ENCODE data around the gene RAB3GAP1. TPM values are rescaled to one million over a fixed set of nuclear protein-coding genes. Genes with fewer than 3 reads are reported as not detected.

RAB3GAP1 gene
- total and polyA plus RNA-seq, 12 donors: 12.9 to 48.5 (median 33.8) TPM

DNA sequence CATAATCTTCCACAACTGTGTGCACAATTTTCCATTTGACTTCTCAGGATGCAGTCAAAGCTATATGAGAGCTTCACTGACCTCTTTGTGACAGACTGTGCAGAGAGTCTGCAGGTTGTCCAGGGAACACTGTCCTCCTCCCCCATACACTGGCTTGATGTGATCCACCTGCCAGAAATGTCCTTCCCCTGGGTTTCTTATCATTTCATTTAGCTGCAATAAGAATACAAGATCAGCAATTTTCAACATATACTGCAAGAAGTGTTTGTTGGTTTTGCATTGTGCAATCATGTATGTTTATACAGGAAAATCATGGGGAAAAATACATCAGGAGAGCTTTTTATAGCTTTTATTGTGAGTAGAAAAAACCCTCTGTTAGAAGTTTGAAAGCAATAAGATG, 150.7 kb downstream of the RAB3GAP1 start:
- H3K9me3 ChIP-seq (replicated peaks in 1 of 3): no peaks in the 10 kb centered on the region
- TF ChIP-seq POLR2A (IDR thresholded peaks at IDR 0.05): no peak
- TF ChIP-seq, protein P1, sequence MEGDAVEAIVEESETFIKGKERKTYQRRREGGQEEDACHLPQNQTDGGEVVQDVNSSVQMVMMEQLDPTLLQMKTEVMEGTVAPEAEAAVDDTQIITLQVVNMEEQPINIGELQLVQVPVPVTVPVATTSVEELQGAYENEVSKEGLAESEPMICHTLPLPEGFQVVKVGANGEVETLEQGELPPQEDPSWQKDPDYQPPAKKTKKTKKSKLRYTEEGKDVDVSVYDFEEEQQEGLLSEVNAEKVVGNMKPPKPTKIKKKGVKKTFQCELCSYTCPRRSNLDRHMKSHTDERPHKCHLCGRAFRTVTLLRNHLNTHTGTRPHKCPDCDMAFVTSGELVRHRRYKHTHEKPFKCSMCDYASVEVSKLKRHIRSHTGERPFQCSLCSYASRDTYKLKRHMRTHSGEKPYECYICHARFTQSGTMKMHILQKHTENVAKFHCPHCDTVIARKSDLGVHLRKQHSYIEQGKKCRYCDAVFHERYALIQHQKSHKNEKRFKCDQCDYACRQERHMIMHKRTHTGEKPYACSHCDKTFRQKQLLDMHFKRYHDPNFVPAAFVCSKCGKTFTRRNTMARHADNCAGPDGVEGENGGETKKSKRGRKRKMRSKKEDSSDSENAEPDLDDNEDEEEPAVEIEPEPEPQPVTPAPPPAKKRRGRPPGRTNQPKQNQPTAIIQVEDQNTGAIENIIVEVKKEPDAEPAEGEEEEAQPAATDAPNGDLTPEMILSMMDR (IDR thresholded peaks at IDR 0.05): no peak
- H3K4me3 ChIP-seq: no peak overlapping the region
- H3K27me3 ChIP-seq: no peaks in the 10 kb centered on the region
- DNase-seq: no peak
- intact Hi-C loops (cut with DNase I): no loop called here
- H3K36me3 ChIP-seq (replicated peaks in 1 of 2): no peaks in the 10 kb centered on the region
- no peaks in the 10 kb centered on the region for H3K4me1 ChIP-seq (replicated peaks in 1 of 2)
- no peak overlapping the region for H3K27ac ChIP-seq

DNA sequence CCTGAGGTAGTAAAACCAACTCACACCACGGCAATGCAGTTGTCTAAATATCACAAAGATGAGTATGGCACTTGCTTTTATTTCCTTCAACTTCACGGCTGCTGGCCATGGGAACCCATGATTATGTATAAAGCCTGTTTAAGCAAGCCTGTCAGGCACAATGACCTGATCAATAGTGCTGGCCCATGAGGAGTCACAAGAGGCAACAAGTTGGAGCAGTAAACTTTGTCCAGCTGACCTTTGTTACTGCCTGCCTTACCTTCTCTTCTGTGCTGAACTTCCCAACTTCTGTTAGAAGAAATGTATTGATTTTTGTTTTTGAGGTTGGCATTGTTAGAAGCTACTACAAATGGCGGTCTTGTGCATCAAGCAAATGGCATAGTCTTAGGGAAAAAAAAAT, 151.9 kb downstream of the RAB3GAP1 start:
- no peak for DNase-seq
- Histone ChIP-seq H3K4me3 (no peak overlapping the region), H3K9me3 (replicated peaks in 1 of 3) (no peaks in the 10 kb centered on the region), H3K27ac (no peak overlapping the region), H3K27me3 (no peaks in the 10 kb centered on the region), H3K4me1 (replicated peaks in 1 of 2) (no peaks in the 10 kb centered on the region), H3K36me3 (replicated peaks in 1 of 2) (no peaks in the 10 kb centered on the region)
- intact Hi-C loops (cut with DNase I): no loop called here
- TF ChIP-seq POLR2A (IDR thresholded peaks at IDR 0.05): no peak
- TF ChIP-seq, protein P1 (IDR thresholded peaks at IDR 0.05): no peak
- WGBS, 4 donors: 93 to 98% (median 97%) methylated on average over 3 of the region's 3 CpGs

DNA sequence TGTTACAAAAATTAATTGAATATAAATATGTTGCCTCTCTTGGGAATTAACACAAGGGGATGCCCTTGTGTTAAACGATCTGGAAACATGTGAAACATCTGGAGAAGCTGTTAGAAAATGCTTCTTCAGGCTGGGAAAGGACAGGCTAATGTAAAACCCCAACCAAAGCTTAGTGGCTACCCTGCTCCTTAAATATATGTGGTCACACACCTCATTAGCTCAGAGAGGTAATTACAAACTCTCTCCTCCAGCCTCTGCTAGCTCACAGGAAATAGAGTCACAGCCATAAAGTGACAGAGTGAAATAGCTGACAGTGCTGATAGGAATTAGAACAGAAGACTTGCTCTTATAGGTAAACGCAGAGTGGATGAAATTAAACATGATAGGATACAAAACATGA, 155.9 kb downstream of the RAB3GAP1 start:
- no peaks in the 10 kb centered on the region for H3K9me3 ChIP-seq (replicated peaks in 1 of 3)
- 61 to 72% (median 67%) methylated on average over 2 of the region's 2 CpGs for WGBS, 4 donors

DNA sequence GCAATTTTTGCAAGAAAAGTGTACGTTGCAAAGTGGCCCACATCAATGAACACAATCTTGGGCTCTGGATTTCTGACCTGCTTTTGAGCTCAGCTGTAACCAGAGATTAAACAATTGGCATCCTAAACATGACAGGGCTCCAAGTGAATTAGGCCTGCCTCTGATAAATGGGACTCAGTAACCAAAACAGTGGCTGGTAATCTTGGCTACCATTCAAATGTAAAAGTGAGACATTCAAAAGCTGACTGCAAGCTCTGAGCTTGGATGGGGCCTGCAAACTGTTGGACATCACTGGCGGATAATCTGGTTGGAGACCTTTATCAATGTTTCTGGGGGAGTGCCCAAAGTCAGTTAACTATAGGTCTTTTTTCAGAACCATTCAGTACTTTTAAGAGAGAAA, 160.7 kb downstream of the RAB3GAP1 start:
- WGBS, 4 donors: 81 to 94% (median 89%) methylated on average over 2 of the region's 2 CpGs
- no peak overlapping the region for H3K4me3 ChIP-seq
- no peak for TF ChIP-seq POLR2A (IDR thresholded peaks at IDR 0.05)
- TF ChIP-seq, protein P1 (IDR thresholded peaks at IDR 0.05): no peak
- H3K27me3 ChIP-seq: no peaks in the 10 kb centered on the region
- intact Hi-C loops (cut with DNase I): no loop called here
- H3K9me3 ChIP-seq (replicated peaks in 1 of 3): no peaks in the 10 kb centered on the region
- no peaks in the 10 kb centered on the region for H3K4me1 ChIP-seq (replicated peaks in 1 of 2)
- H3K36me3 ChIP-seq (replicated peaks in 1 of 2): no peaks in the 10 kb centered on the region
- H3K27ac ChIP-seq: no peak overlapping the region
- DNase-seq: no peak

More for the DNA sequence above, 155.9 kb downstream of the RAB3GAP1 start:
- Histone ChIP-seq H3K36me3 (replicated peaks in 1 of 2) (no peaks in the 10 kb centered on the region), H3K27ac (no peak overlapping the region), H3K4me3 (no peak overlapping the region), H3K27me3 (no peaks in the 10 kb centered on the region), H3K4me1 (replicated peaks in 1 of 2) (no peaks in the 10 kb centered on the region)
- no peak for TF ChIP-seq POLR2A (IDR thresholded peaks at IDR 0.05)
- TF ChIP-seq, protein P1 (IDR thresholded peaks at IDR 0.05): no peak
- intact Hi-C loops (cut with DNase I): no loop called here
- DNase-seq: no peak

All from adrenal gland (tissue), 12 donors.